H9 (cell line): ENCODE data around the gene FAF1. TPM values are rescaled to one million over a fixed set of nuclear protein-coding genes. Genes with fewer than 3 reads are reported as not detected.
"Not testable (repeated sequence)": the region's sequence is repeated elsewhere in the genome, so short reads cannot be mapped to it uniquely, and the experiment has no call there.

Experiments
- DNase-seq: peaks from one replicate; pipeline ENCODE4 v3.0.0-alpha.2; 2017
- H2AFZ ChIP-seq: one replicate; pipeline ENCODE4 v1.6.1; 2013; ENCODE audit warnings: mild to moderate bottlenecking, low read length, control low read depth, moderate library complexity
- H2AK5ac ChIP-seq: 2 replicates; pipeline ENCODE4 v1.6.1; 2013; ENCODE audit warnings: low read length, control low read depth, mixed read lengths; ENCODE audit not compliant: insufficient read length
- H2BK120ac ChIP-seq: one replicate; pipeline ENCODE4 v1.6.1; 2013; ENCODE audit warnings: low read depth, mild to moderate bottlenecking, low read length, control low read depth, inconsistent platforms; ENCODE audit not compliant: poor library complexity, severe bottlenecking
- H2BK12ac ChIP-seq: 2 replicates; pipeline ENCODE4 v1.6.1; 2013; ENCODE audit warnings: low read length, control low read depth, mixed read lengths, low read depth; ENCODE audit not compliant: insufficient read length
- H2BK15ac ChIP-seq: 2 replicates; pipeline ENCODE4 v1.6.1; 2013; ENCODE audit warnings: low read depth, low read length, control low read depth
- H2BK20ac ChIP-seq: one replicate; pipeline ENCODE4 v1.6.1; 2013; ENCODE audit warnings: low read depth, mild to moderate bottlenecking, low read length, control low read depth, inconsistent platforms; ENCODE audit not compliant: poor library complexity, severe bottlenecking
- H2BK5ac ChIP-seq: 2 replicates; pipeline ENCODE4 v1.6.1; 2013; ENCODE audit warnings: low read length, control low read depth, mixed read lengths; ENCODE audit not compliant: insufficient read length
- H3K14ac ChIP-seq: 2 replicates; pipeline ENCODE4 v1.6.1; 2013; ENCODE audit warnings: low read length, control low read depth; ENCODE audit not compliant: insufficient read depth
- H3K18ac ChIP-seq: 2 replicates; pipeline ENCODE4 v1.6.1; 2013; ENCODE audit warnings: low read depth, mild to moderate bottlenecking, mixed read lengths, low read length, control low read depth; ENCODE audit not compliant: insufficient read length
- H3K23ac ChIP-seq: 2 replicates; pipeline ENCODE4 v1.6.1; 2013; ENCODE audit warnings: low read length, control low read depth, mixed read lengths, low read depth; ENCODE audit not compliant: insufficient read length
- H3K23me2 ChIP-seq: 2 replicates; pipeline ENCODE4 v1.6.1; 2013; ENCODE audit warnings: low read depth, mild to moderate bottlenecking, mixed read lengths, low read length, control low read depth; ENCODE audit not compliant: insufficient read length, poor library complexity, severe bottlenecking
- H3K27ac ChIP-seq: 2 replicates; pipeline ENCODE4 v1.5.1; 2013; ENCODE audit warnings: low read length, control low read depth, mixed read lengths, low read depth; ENCODE audit not compliant: insufficient read length
- H3K27me3 ChIP-seq: 2 replicates; pipeline ENCODE4 v1.6.1; 2013; ENCODE audit warnings: low read length, control low read depth, inconsistent platforms; ENCODE audit not compliant: insufficient read depth
- H3K4ac ChIP-seq: 2 replicates; pipeline ENCODE4 v1.6.1; 2013; ENCODE audit warnings: low read depth, mild to moderate bottlenecking, control low read depth, inconsistent platforms, low read length, moderate library complexity
- H3K4me1 ChIP-seq: 2 replicates; pipeline ENCODE4 v1.6.1; 2013; ENCODE audit warnings: low read length, control low read depth, inconsistent platforms; ENCODE audit not compliant: insufficient read depth
- H3K4me2 ChIP-seq: 2 replicates; pipeline ENCODE4 v1.6.1; 2013; ENCODE audit warnings: low read length, control low read depth, mixed read lengths; ENCODE audit not compliant: insufficient read length, insufficient read depth
- H3K56ac ChIP-seq: 2 replicates; pipeline ENCODE4 v1.6.1; 2013; ENCODE audit warnings: low read depth, mild to moderate bottlenecking, mixed read lengths, low read length, control low read depth; ENCODE audit not compliant: insufficient read length
- H3K79me1 ChIP-seq: 2 replicates; pipeline ENCODE4 v1.6.1; 2013; ENCODE audit warnings: low read depth, mild to moderate bottlenecking, moderate library complexity, low read length, control low read depth, inconsistent platforms; ENCODE audit not compliant: insufficient read depth, poor library complexity, severe bottlenecking
- H3K79me2 ChIP-seq: 2 replicates; pipeline ENCODE4 v1.6.1; 2013; ENCODE audit warnings: low read length, control low read depth, inconsistent platforms; ENCODE audit not compliant: insufficient read depth
- H3K9ac ChIP-seq: 2 replicates; pipeline ENCODE4 v1.6.1; 2013; ENCODE audit warnings: low read length, control low read depth, mixed read lengths; ENCODE audit not compliant: insufficient read length; ENCODE audit errors: extremely low read depth
- H3K9me3 ChIP-seq: one replicate; pipeline ENCODE4 v1.6.1; 2013; ENCODE audit warnings: low read depth, low read length, inconsistent platforms; ENCODE audit not compliant: control insufficient read depth
- H3T11ph ChIP-seq: one replicate; pipeline ENCODE4 v1.6.1; 2013; ENCODE audit warnings: mild to moderate bottlenecking, low read length, control low read depth, inconsistent platforms
- H4K20me1 ChIP-seq: one replicate; pipeline ENCODE4 v1.6.1; 2013; ENCODE audit not compliant: control insufficient read depth, insufficient read length, insufficient read depth
- H4K5ac ChIP-seq: 2 replicates; pipeline ENCODE4 v1.6.1; 2013; ENCODE audit warnings: low read depth, mild to moderate bottlenecking, mixed read lengths, low read length, control low read depth; ENCODE audit not compliant: insufficient read length
- H4K8ac ChIP-seq: replicated peaks from 2 replicates; pipeline ENCODE4 v1.6.1; 2013; ENCODE audit warnings: low read length, control low read depth, mixed read lengths, low read depth; ENCODE audit not compliant: insufficient read length
- H4K91ac ChIP-seq: 2 replicates; pipeline ENCODE4 v1.6.1; 2013; ENCODE audit warnings: low read depth, mild to moderate bottlenecking, moderate library complexity, mixed read lengths, low read length, control low read depth; ENCODE audit not compliant: insufficient read length
- H3K27ac Mint-ChIP-seq, 3 experiments: 2 replicates in 2 of 3; 3 replicates in 1 of 3; pipeline ENCODE4 v1.8.0; 2020 to 2021; ENCODE audit warnings: mixed read lengths in 3 of 3, mild to moderate bottlenecking in 1 of 3, moderate library complexity in 1 of 3
- H3K27me3 Mint-ChIP-seq: 2 replicates; pipeline ENCODE4 v1.8.0; 2021; ENCODE audit warnings: low read depth, mild to moderate bottlenecking, moderate library complexity, mixed read lengths
- H3K36me3 Mint-ChIP-seq, 3 experiments: 2 replicates in 2 of 3; 3 replicates in 1 of 3; pipeline ENCODE4 v1.8.0; 2020 to 2021; ENCODE audit warnings: low read depth in 3 of 3, mixed read lengths in 3 of 3; ENCODE audit not compliant: insufficient read depth in 1 of 3
- H3K4me1 Mint-ChIP-seq, 2 experiments: 2 replicates each; pipeline ENCODE4 v1.8.0; 2020; ENCODE audit warnings: mixed read lengths in 2 of 2
- H3K4me3 Mint-ChIP-seq, 2 experiments: 2 replicates in 1 of 2; 3 replicates in 1 of 2; pipeline ENCODE4 v1.8.0; 2020 to 2021; ENCODE audit warnings: mild to moderate bottlenecking in 2 of 2, mixed read lengths in 2 of 2, moderate library complexity in 1 of 2
- H3K9me3 Mint-ChIP-seq, 2 experiments: 2 replicates in 1 of 2; 3 replicates in 1 of 2; pipeline ENCODE4 v1.8.0; 2020; ENCODE audit warnings: mild to moderate bottlenecking in 2 of 2, mixed read lengths in 2 of 2, moderate library complexity in 1 of 2
- WGBS: extraction: QIAGEN DNeasy Blood & Tissue Kit; methylation state at CpG from one replicate; pipeline ENCODE4 v1.1.7; 2013; ENCODE audit warnings: missing lambda C conversion rate, low lambda C conversion rate, mixed read lengths; ENCODE audit not compliant: insufficient read length; ENCODE audit errors: extremely low coverage; 5-methylcytosine and 5-hydroxymethylcytosine counted together
- total RNA-seq: library from RNA; stranded (reverse); gene quantifications from 2 replicates; pipeline ENCODE4 v1.2.1, GENCODE V29; 2021
- TF ChIP-seq, protein P1 (sequence below): fragments of 200-600 bp; sonication (generic); conservative IDR thresholded peaks from 3 replicates; pipeline ENCODE4 v1.8.0; 2021; ENCODE audit warnings: antibody characterized with exemption, mild to moderate bottlenecking

The FAF1 gene
- total RNA-seq, 1 experiment from 2014 or later = 60.8 TPM

- Histone ChIP-seq H4K5ac (no peak overlapping the region), H3K18ac (no peak overlapping the region), H3K9me3 (no peaks in the 10 kb centered on the region), H2BK12ac (no peak overlapping the region), H3K23ac (no peak overlapping the region), H3K27me3 (no peaks in the 10 kb centered on the region), H4K20me1 (no peaks in the 10 kb centered on the region), H3K79me1 (no peaks in the 10 kb centered on the region), H4K8ac (no peak overlapping the region), H3K4me2 (no peak overlapping the region), H3K56ac (no peak overlapping the region), H2AFZ (no peak overlapping the region), H3K9ac (no peak overlapping the region), H2BK20ac (no peak overlapping the region), H2BK5ac (no peak overlapping the region), H3T11ph (no peak overlapping the region), H3K14ac (no peak overlapping the region), H2BK120ac (no peak overlapping the region), H3K23me2 (no peaks in the 10 kb centered on the region), H3K4ac (no peak overlapping the region), H3K79me2 (no peaks in the 10 kb centered on the region), H3K27ac (no peak overlapping the region), H4K91ac (no peak overlapping the region), H2BK15ac (no peak overlapping the region), H3K4me1 (no peaks in the 10 kb centered on the region), H2AK5ac (no peak overlapping the region)
- H3K9me3 Mint-ChIP-seq = peaks cover 6 to 19% of the 10 kb centered on the region in 2 experiments; a peak in 4 of 5 replicates
- no peak for DNase-seq
- H3K27ac Mint-ChIP-seq = no peak overlapping the region
- H3K4me1 Mint-ChIP-seq = no peaks in the 10 kb centered on the region
- WGBS = 100% methylated on average over 1 of the region's 4 CpGs
- peaks cover 12 to 35% (median 14%) of the 10 kb centered on the region in 3 experiments for H3K36me3 Mint-ChIP-seq
- no peaks in the 10 kb centered on the region; the same call in 1 of the 2 replicates for H3K27me3 Mint-ChIP-seq
- TF ChIP-seq, protein P1, sequence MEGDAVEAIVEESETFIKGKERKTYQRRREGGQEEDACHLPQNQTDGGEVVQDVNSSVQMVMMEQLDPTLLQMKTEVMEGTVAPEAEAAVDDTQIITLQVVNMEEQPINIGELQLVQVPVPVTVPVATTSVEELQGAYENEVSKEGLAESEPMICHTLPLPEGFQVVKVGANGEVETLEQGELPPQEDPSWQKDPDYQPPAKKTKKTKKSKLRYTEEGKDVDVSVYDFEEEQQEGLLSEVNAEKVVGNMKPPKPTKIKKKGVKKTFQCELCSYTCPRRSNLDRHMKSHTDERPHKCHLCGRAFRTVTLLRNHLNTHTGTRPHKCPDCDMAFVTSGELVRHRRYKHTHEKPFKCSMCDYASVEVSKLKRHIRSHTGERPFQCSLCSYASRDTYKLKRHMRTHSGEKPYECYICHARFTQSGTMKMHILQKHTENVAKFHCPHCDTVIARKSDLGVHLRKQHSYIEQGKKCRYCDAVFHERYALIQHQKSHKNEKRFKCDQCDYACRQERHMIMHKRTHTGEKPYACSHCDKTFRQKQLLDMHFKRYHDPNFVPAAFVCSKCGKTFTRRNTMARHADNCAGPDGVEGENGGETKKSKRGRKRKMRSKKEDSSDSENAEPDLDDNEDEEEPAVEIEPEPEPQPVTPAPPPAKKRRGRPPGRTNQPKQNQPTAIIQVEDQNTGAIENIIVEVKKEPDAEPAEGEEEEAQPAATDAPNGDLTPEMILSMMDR = no peak
- no peak overlapping the region for H3K4me3 Mint-ChIP-seq
Measured at GRCh38 chr1:50827546-50827945, 132.5 kb downstream of the FAF1 start.

DNA sequence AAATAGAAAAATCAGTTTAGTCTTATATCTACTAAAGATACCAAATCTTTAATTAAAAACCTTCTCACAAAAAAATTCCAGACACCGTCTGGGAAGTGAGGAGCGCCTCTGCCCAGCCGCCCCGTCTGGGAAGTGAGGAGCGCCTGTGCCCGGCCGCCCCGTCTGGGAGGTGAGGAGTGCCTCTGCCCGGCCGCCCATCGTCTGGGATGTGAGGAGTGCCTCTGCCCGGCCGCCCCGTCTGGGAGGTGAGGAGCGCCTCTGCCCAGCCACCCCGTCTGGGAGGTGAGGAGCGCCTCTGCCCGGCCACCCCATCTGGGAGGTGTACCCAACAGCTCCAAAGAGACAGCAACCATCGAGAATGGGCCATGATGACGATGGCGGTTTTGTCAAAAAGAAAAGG lies 133.3 kb downstream of the FAF1 start:
- peaks cover 7 to 28% (median 9%) of the 10 kb centered on the region in 3 experiments for H3K36me3 Mint-ChIP-seq
- WGBS = no CpG with 5 or more reads among the region's 21 CpGs

More for the DNA sequence above, 133.3 kb downstream of the FAF1 start:
- H3K4me1 ChIP-seq, H2BK15ac ChIP-seq, DNase-seq, H3K27ac Mint-ChIP-seq, H3K4me3 Mint-ChIP-seq, H3K27me3 ChIP-seq, H3K14ac ChIP-seq, H3K4me1 Mint-ChIP-seq, H3K56ac ChIP-seq, H4K5ac ChIP-seq, H3K79me2 ChIP-seq, H3K4me2 ChIP-seq, H4K91ac ChIP-seq, H4K20me1 ChIP-seq, H2AK5ac ChIP-seq, H3K23me2 ChIP-seq, H3K9ac ChIP-seq, H3K23ac ChIP-seq, H3T11ph ChIP-seq, H2BK12ac ChIP-seq, H3K4ac ChIP-seq, H3K27me3 Mint-ChIP-seq, H2BK5ac ChIP-seq, H2AFZ ChIP-seq, H3K79me1 ChIP-seq, H2BK20ac ChIP-seq, H2BK120ac ChIP-seq, H3K27ac ChIP-seq, H3K18ac ChIP-seq, H3K9me3 ChIP-seq, H4K8ac ChIP-seq: not testable (repeated sequence)
- peaks cover 0 to 14% of the 10 kb centered on the region in 2 experiments; a peak in 4 of 5 replicates for H3K9me3 Mint-ChIP-seq
